WTC11 (cell line): ENCODE data around the gene CTDSP2.

ENCODE experiments used
- ATF3 ChIP-seq: sonication (generic); formaldehyde crosslinking; conservative IDR thresholded peaks from 2 replicates; pipeline ENCODE4 v1.8.1; 2022; ENCODE audit warnings: mild to moderate bottlenecking, missing genetic modification reagents
- CTCF ChIP-seq: fragments of 200-600 bp; IDR thresholded peaks from 2 replicates; pipeline ENCODE4 v1.8.0; 2022; ENCODE audit warnings: antibody characterized with exemption

- no peak for TF ChIP-seq CTCF
- no peak for TF ChIP-seq ATF3
These were observed 6.5 kb downstream of the CTDSP2 start for GRCh38 chr12:57839996-57840395.
